Hepatocyte (in vitro differentiated cells): ENCODE data around the gene TESK2.

ENCODE experiments used
- CTCF ChIP-seq: fragments of 200-600 bp; sonication (generic); IDR thresholded peaks from 2 replicates; pipeline ENCODE4 v1.5.1; 2016; ENCODE audit warnings: antibody characterized with exemption, mild to moderate bottlenecking; ENCODE audit not compliant: poor library complexity
- EZH2 ChIP-seq: fragments of 200-600 bp; sonication (generic); IDR thresholded peaks from 2 replicates; pipeline ENCODE4 v1.6.1; 2016; ENCODE audit warnings: antibody characterized with exemption, mild to moderate bottlenecking, borderline replicate concordance

GRCh38 chr1:45299296-45299695, 191.7 kb downstream of the TESK2 start:
- TF ChIP-seq CTCF (no peak), EZH2 (no peak)
